Immature natural killer cell (primary cell): Measurements from ENCODE around the gene RUFY4. TPM values are rescaled to one million over a fixed set of nuclear protein-coding genes. Genes with fewer than 3 reads are reported as not detected.
A peak's percentile ranks its signal among the peaks of the same experiment; 100 is the strongest.

Experiments used
- DNase-seq, 3 donors: peaks; one replicate each; pipeline ENCODE4 v3.0.0; 2022; ENCODE audit warnings: mixed read lengths in 1 of 3
- H3K27ac Mint-ChIP-seq, 6 donors: one replicate each; pipeline ENCODE4 v1.8.0; 2020; ENCODE audit warnings: mixed read lengths in 6 of 6, mild to moderate bottlenecking in 5 of 6, inconsistent platforms in 4 of 6, moderate library complexity in 3 of 6
- H3K27me3 Mint-ChIP-seq, 3 donors: one replicate each; pipeline ENCODE4 v1.8.0; 2020 to 2021; ENCODE audit warnings: low read depth in 3 of 3, mild to moderate bottlenecking in 3 of 3, mixed read lengths in 3 of 3, moderate library complexity in 3 of 3, inconsistent platforms in 1 of 3
- H3K36me3 Mint-ChIP-seq, 3 donors: one replicate each; pipeline ENCODE4 v1.8.0; 2020; ENCODE audit warnings: mixed read lengths in 3 of 3, inconsistent platforms in 2 of 3, mild to moderate bottlenecking in 2 of 3
- H3K4me1 Mint-ChIP-seq, 2 donors: one replicate each; pipeline ENCODE4 v1.8.0; 2020; ENCODE audit warnings: inconsistent platforms in 2 of 2, mild to moderate bottlenecking in 2 of 2, mixed read lengths in 2 of 2, moderate library complexity in 1 of 2
- H3K4me3 Mint-ChIP-seq, 5 donors: one replicate each; pipeline ENCODE4 v1.8.0; 2020; ENCODE audit warnings: mild to moderate bottlenecking in 5 of 5, mixed read lengths in 5 of 5, inconsistent platforms in 3 of 5, moderate library complexity in 3 of 5
- H3K9me3 Mint-ChIP-seq, 6 donors: one replicate each; pipeline ENCODE4 v1.8.0; 2020; ENCODE audit warnings: mild to moderate bottlenecking in 6 of 6, mixed read lengths in 6 of 6, inconsistent platforms in 4 of 6, moderate library complexity in 3 of 6
- polyA plus RNA-seq, 3 donors: library from polyadenylated mRNA; unstranded; fragments of 300-500 nt; fragmentation: Illumina TruSeq; gene quantifications; one replicate each; pipeline ENCODE4 v1.2.3, GENCODE V29; 2021

RUFY4 gene
- polyA plus RNA-seq, 3 donors from 2014 or later: 0.50 TPM; not detected in 2

GRCh38 chr2:218060950-218061660, 7.9 kb upstream of the RUFY4 start:
- H3K27ac Mint-ChIP-seq: no peak overlapping the region
- H3K27me3 Mint-ChIP-seq: peaks cover 2 to 18% (median 2%) of the 10 kb centered on the region in 3 donors
- H3K36me3 Mint-ChIP-seq: no peaks in the 10 kb centered on the region
- H3K4me3 Mint-ChIP-seq: no peak overlapping the region
- H3K9me3 Mint-ChIP-seq: no peaks in the 10 kb centered on the region
- DNase-seq: no peak
- no peaks in the 10 kb centered on the region for H3K4me1 Mint-ChIP-seq

- H3K27me3 Mint-ChIP-seq: peaks cover 2 to 6% (median 2%) of the 10 kb centered on the region in 3 donors
- no peak overlapping the region for H3K4me3 Mint-ChIP-seq
- DNase-seq: no peak
- peaks cover 8 to 10% of the 10 kb centered on the region in 2 donors for H3K4me1 Mint-ChIP-seq
- no peaks in the 10 kb centered on the region for H3K9me3 Mint-ChIP-seq
- H3K27ac Mint-ChIP-seq: peak overlapping the region in 2 of 6 donors; percentile 13 to 75
- no peaks in the 10 kb centered on the region for H3K36me3 Mint-ChIP-seq
Observed at GRCh38 chr2:218063486-218063885, 5.6 kb upstream of the RUFY4 start.

- H3K36me3 Mint-ChIP-seq: no peaks in the 10 kb centered on the region
- H3K27me3 Mint-ChIP-seq: peaks cover 2 to 8% (median 2%) of the 10 kb centered on the region in 3 donors
- H3K4me3 Mint-ChIP-seq: no peak overlapping the region
- no peak for DNase-seq
- no peaks in the 10 kb centered on the region for H3K9me3 Mint-ChIP-seq
- peaks cover 12 to 14% of the 10 kb centered on the region in 2 donors for H3K4me1 Mint-ChIP-seq
- H3K27ac Mint-ChIP-seq: no peak overlapping the region
Observed at GRCh38 chr2:218063896-218064295, 5.2 kb upstream of the RUFY4 start.

- DNase-seq: no peak
- no peaks in the 10 kb centered on the region for H3K9me3 Mint-ChIP-seq
- peaks cover 2 to 5% (median 2%) of the 10 kb centered on the region in 3 donors for H3K27me3 Mint-ChIP-seq
- peaks cover 16% of the 10 kb centered on the region in 2 donors for H3K4me1 Mint-ChIP-seq
- H3K27ac Mint-ChIP-seq: no peak overlapping the region
- H3K4me3 Mint-ChIP-seq: no peak overlapping the region
- no peaks in the 10 kb centered on the region for H3K36me3 Mint-ChIP-seq
Observed at GRCh38 chr2:218065239-218066006, 3.6 kb upstream of the RUFY4 start.

- Mint-ChIP-seq H3K27me3 (peaks cover 2 to 5% (median 2%) of the 10 kb centered on the region in 3 donors), H3K4me1 (peaks cover 16% of the 10 kb centered on the region in 2 donors), H3K27ac (no peak overlapping the region), H3K4me3 (peak overlapping the region in 3 of 5 donors; percentile 7 to 11 (median 7)), H3K36me3 (no peaks in the 10 kb centered on the region), H3K9me3 (no peaks in the 10 kb centered on the region)
- DNase-seq: no peak
Observed at GRCh38 chr2:218066926-218067515, 2.0 kb upstream of the RUFY4 start.

GRCh38 chr2:218067523-218067922, 1.5 kb upstream of the RUFY4 start:
- no peak overlapping the region for H3K4me3 Mint-ChIP-seq
- no peaks in the 10 kb centered on the region for H3K36me3 Mint-ChIP-seq
- peaks cover 2 to 6% (median 2%) of the 10 kb centered on the region in 3 donors for H3K27me3 Mint-ChIP-seq
- H3K27ac Mint-ChIP-seq: no peak overlapping the region
- H3K4me1 Mint-ChIP-seq: peaks cover 16% of the 10 kb centered on the region in 2 donors
- H3K9me3 Mint-ChIP-seq: no peaks in the 10 kb centered on the region
- no peak for DNase-seq

GRCh38 chr2:218069606-218070300, 700 bp downstream of the RUFY4 start:
- no peaks in the 10 kb centered on the region for H3K36me3 Mint-ChIP-seq
- H3K27ac Mint-ChIP-seq: no peak overlapping the region
- H3K4me3 Mint-ChIP-seq: peak overlapping the region in 4 of 5 donors; percentile 14 to 82 (median 58)
- DNase-seq: no peak
- peaks cover 1 to 6% (median 2%) of the 10 kb centered on the region in 3 donors for H3K27me3 Mint-ChIP-seq
- no peaks in the 10 kb centered on the region for H3K9me3 Mint-ChIP-seq
- peaks cover 16 to 17% of the 10 kb centered on the region in 2 donors for H3K4me1 Mint-ChIP-seq

GRCh38 chr2:218070587-218070986, 1.5 kb downstream of the RUFY4 start:
- H3K4me3 Mint-ChIP-seq: peak overlapping the region in 2 of 5 donors; percentile 21 to 57
- no peaks in the 10 kb centered on the region for H3K36me3 Mint-ChIP-seq
- H3K27ac Mint-ChIP-seq: no peak overlapping the region
- no peak for DNase-seq
- H3K27me3 Mint-ChIP-seq: peaks cover 1 to 6% (median 2%) of the 10 kb centered on the region in 3 donors
- no peaks in the 10 kb centered on the region for H3K9me3 Mint-ChIP-seq
- H3K4me1 Mint-ChIP-seq: peaks cover 16 to 17% of the 10 kb centered on the region in 2 donors

- Mint-ChIP-seq H3K27ac (peak overlapping the region in 1 of 6 donors; percentile 12), H3K4me1 (peaks cover 16 to 17% of the 10 kb centered on the region in 2 donors), H3K9me3 (no peaks in the 10 kb centered on the region), H3K4me3 (peak overlapping the region in 2 of 5 donors; percentile 5 to 19), H3K36me3 (no peaks in the 10 kb centered on the region), H3K27me3 (peaks cover 1 to 6% (median 2%) of the 10 kb centered on the region in 3 donors)
- DNase-seq: no peak
Observed at GRCh38 chr2:218071218-218071937, 2.3 kb downstream of the RUFY4 start.

- Mint-ChIP-seq H3K27me3 (peaks cover 1 to 6% (median 2%) of the 10 kb centered on the region in 3 donors), H3K9me3 (no peaks in the 10 kb centered on the region)
Observed at GRCh38 chr2:218072002-218072401, 2.9 kb downstream of the RUFY4 start.

GRCh38 chr2:218072478-218073024, 3.5 kb downstream of the RUFY4 start:
- Mint-ChIP-seq H3K27me3 (peaks cover under 1 to 6% (median 1%) of the 10 kb centered on the region in 3 donors), H3K36me3 (no peaks in the 10 kb centered on the region), H3K9me3 (no peaks in the 10 kb centered on the region), H3K27ac (peak overlapping the region in 2 of 6 donors; percentile 14 to 34), H3K4me1 (peaks cover 8 to 12% of the 10 kb centered on the region in 2 donors), H3K4me3 (no peak overlapping the region)
- no peak for DNase-seq

More at GRCh38 chr2:218072002-218072401, 2.9 kb downstream of the RUFY4 start:
- no peaks in the 10 kb centered on the region for H3K36me3 Mint-ChIP-seq
- no peak for DNase-seq
- peaks cover 12 to 13% of the 10 kb centered on the region in 2 donors for H3K4me1 Mint-ChIP-seq
- H3K4me3 Mint-ChIP-seq: no peak overlapping the region
- H3K27ac Mint-ChIP-seq: no peak overlapping the region

GRCh38 chr2:218073185-218073584, 4.1 kb downstream of the RUFY4 start:
- Mint-ChIP-seq H3K4me3 (no peak overlapping the region), H3K27me3 (peaks cover 0 to 6% (median 1%) of the 10 kb centered on the region in 3 donors), H3K4me1 (peaks cover 8 to 11% of the 10 kb centered on the region in 2 donors)

More at GRCh38 chr2:218073185-218073584, 4.1 kb downstream of the RUFY4 start:
- H3K9me3 Mint-ChIP-seq: peaks cover 0 to under 1% (median 0%) of the 10 kb centered on the region in 6 donors
- H3K27ac Mint-ChIP-seq: no peak overlapping the region
- H3K36me3 Mint-ChIP-seq: no peaks in the 10 kb centered on the region
- DNase-seq: no peak
